ENCODE data around the gene TUBAL3.

The TUBAL3 gene

DNA sequence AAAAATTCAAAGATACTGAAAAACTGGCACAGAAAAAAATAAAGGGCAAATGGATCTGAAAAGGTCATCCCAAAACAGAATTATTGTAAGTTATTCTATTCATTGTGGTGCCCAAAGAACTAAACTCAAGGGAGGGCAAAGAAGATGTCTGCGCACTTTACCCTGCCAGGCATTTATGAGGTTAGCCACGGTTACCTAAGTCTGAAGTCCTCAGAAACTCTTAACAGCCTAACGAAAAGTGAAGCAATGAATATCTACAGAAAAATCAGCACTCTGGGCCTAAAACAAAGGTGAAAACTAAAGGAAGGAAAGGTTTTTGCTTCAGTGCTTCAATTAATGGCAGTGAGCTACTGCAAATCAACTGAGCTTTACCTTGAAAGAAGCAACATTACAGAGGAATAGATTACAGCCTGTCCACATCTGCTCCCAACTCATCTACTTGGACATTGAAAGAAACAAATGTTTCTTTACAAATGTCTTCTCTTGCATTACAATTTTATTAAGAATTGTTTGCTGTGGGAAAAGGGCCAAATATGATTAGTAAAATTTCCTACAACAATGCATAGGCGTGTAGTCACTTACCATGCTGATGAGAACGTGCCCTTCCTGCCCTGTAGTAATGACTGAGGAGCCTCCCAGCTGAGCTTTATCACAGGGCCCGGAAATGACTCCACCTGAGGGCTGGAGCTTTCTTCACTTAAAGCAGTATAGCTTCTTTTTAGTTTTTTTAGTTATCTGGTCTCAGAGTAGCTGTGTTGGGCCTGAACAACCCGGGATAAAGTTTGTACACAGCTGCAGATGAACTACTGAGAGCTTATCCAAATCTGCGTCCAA, at the start of gene TUBAL3:
TUBAL3 (minus strand) TSS at position 621 of the 834 bp plus-strand sequence; CDS start at position 585, 36 bp downstream.
- no peak for DNase-seq

DNA sequence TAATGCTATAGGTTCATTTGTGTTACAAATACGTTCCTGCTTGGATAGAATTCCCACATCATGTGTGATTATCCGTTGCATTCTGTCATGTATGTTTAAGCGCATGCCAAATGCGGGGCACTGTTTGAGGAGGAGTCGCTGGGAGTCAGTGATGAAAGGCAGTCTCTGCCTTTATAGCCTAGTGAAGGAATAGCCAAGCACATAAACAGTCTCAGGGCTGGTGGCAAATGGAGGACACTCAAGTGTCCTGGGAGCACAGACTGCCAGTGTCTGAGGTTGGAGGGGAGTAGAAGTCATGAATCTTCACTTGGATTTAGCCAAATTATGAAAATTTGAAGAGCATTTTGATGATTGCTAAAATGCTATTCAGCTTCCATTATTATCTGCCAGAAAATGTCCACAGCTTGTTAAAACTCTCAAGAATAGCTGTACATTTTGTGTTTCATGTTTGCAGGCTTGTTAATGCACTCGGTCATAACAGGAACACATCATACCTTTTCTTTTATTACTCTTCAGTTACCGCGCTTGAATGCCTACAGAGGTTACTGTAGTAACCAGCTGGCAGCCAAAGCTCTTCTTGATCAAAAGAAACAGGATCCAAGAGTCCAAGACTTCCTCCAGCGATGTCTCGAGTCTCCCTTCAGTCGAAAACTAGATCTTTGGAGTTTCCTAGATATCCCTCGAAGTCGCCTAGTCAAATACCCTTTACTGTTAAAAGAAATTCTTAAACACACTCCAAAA, 49.3 kb upstream of the TUBAL3 start:
- no peak for DNase-seq

DNA sequence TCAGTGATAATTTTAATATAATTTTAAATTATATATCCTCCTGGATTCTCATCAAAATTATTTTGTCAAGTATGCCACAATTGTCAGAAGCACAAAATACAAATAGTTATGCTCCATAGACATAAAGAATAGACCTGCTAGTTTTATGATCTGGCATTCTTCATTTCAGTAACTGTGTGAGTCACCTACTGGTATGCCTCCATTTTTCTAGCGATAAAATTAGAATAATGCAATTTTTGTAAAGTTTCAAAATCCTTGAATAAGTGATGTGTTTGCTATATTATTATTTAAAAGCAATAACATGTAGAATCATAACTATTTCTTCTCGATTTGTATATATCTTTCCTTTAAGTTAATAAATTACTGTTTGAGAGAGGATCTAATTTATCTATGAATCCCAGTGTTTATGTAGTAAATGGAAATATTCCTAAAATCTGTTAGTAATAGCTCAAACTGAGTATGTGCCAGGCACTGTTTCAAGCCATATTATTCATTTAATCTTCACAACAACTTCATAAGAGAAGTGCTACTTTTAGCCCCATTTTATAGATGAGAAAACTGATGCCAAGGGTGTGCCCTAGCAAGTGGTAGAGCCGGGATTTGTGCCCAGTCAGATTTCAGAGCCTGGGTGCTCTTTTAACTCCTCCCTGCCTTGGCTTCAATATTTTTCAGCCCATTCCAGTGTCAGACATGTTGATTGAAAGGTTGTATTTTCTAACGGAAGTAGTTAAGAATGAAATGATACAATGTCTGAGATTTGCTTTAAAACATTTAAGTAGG, 46.2 kb upstream of the TUBAL3 start:
- DNase-seq, result no peak

DNA sequence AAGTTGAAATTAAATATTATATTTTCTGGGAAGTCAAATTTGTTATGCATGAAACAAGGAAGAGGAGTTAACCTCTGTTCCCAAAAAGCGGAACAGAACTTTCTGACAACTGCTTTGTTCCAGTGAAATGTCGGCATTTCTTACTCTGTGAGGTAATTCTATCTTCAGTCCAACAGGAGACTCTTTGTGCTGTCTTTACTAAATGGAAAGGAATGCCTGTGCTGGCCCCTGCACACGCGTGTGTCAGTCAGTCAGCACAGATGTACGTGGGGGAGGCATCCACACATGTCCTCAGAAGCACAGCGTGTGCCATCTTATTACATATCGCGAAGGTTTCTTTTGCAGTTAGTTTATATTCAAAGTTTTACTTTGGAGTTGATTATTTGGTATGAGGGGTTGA, 45.2 kb upstream of the TUBAL3 start:
- no peak for DNase-seq

DNA sequence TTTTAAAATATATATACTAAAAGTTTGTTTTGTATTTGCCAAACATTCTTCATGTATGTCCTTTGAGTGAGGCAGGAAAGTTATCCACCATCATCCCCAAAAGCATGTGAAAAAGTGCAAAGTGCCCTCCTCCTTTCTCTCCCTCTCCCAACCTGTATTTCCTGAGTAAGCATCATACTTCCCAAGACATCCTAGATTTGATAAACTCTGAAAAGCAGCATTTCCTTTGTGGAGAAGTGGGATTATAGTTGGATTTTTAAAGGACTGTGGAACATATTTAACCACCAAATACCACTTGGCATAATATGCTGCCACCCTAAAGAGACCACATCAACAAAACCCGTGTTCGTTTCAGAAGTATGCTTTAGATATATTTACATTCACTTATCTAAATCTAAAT, 44.6 kb upstream of the TUBAL3 start:
- no peak for DNase-seq

DNA sequence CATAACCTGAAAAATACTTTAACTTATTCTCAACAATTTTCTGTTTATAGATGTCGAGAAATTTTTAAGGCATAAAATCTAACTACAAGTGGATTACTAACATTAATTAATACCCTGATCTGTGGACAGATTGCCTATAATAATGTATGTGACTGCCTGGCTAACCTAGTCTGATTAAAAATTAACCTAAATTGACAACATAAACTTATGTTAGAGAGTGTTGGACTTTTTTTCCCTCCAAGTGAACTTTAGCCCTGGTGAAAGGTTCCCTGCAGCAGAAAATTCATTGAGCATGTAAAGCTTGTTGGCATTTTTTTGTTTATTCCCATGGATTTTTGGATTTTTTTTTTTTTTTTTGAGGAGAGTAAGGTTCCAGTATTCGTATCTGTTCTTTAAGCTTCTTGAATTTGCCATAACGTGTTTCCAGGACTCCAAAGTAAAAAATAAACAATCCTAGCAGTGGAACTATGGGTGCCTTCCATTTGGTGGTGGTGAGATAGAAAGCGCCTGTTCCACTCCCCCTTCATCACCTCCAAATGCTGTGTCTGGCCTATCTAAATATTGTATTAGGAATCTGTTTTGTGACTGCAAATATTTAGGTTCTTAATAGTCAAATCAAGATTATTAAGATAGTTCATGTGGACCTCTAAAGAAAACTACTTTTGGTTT, 43.8 kb upstream of the TUBAL3 start:
- no peak for DNase-seq

DNA sequence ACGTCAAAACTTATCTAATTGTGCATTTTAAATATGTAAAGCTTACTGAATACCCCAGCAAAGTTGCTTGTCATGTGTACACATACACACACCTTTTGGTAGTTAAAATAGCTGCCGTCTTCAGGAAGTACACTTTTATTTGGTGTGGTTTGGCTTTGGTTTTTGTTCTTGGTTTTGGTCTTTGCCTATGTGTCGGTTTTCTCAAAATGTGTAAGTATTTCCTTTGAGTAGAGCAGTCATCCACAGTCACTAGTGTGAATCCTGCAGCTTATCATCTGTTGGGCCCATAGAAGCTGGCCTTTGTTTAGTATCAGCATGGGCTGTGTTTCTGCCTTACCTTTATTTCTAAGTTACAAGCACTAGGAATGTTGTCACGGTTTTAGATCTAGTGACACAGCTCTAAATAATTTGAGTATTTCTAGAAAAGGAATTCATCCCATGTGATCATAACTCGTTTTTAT, 43.0 kb upstream of the TUBAL3 start:
- no peak for DNase-seq

DNA sequence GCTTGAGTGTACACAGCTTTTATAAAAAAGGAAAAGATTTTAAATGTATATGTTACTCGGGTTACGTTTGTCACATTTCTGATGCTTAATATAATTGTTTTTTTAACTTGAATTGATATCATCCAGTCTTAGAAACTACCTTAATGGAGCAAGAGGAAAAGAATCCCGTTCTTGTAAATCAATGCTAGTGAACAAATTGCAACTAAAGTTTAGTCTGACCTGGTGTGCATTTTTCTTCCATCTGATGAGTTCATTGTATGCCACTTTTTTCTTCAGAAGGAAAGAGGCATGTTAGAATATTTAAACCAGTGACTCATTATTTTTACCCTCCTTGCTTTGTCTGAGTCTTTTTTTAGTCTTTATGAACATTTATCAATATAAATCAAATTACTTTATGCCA, 42.4 kb upstream of the TUBAL3 start:
- DNase-seq, result no peak

DNA sequence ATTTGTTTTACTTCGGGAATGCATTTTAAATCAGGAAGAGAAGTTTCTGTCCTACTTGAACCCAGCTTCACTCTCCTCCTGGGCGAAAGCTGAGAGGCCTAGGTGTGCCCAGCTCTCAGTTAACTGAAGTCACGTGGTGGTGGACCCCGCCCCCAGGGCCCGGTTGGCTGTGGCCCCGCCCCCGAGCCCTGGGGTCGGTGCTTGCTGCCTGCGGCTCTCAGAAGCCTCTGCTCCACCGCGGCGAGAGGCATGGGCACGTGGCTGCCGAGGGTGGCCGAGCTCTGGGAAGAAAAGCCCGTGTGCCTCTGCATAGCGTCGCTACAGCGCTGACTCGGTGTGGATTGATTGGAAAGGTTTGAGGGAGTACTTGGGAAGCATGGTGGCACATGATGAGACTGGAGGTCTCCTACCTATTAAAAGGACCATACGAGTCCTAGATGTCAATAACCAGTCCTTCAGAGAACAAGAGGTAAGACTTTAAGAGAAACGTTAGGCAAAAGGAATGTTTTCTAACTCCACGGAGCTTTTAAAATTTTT, 41.8 kb upstream of the TUBAL3 start:
- peak; percentile 86 for DNase-seq

DNA sequence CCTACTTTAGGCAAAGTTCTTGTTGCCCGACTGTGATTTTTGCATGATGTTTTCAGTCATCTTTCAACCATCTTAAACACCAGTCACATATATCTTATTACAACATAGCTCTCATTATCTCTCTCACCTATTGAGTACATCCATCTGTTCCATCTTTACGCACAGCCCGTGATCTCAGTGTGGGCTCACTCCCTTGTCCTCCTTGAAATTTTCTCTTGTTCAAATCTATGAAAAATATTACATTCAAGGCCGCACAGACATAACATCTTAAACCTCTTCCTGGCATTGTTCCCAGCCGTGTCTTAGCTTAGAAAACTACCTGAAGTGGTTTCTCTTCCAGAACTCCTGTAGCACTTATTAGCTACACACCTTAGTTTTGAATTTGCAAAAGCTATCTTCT, 40.4 kb upstream of the TUBAL3 start:
- DNase-seq, result no peak

DNA sequence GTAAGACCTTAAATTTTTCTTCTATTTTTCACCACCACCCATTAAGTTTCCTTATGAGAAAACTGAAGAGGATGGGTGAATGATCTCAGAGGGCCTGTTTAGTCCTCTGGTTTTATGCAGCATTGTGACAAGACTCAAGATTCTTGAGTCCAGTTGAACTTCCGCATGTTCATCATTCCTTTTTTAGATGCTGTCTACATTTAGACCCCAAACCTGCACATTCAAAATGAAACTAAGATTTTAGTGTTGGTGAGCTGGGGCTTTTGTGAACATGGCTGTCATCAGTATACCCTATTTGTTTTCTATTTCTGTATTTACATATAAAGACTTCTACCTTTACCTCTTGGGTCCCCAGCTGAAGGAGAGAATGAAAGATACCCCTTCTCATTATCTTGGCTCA, 38.8 kb upstream of the TUBAL3 start:
- no peak for DNase-seq

DNA sequence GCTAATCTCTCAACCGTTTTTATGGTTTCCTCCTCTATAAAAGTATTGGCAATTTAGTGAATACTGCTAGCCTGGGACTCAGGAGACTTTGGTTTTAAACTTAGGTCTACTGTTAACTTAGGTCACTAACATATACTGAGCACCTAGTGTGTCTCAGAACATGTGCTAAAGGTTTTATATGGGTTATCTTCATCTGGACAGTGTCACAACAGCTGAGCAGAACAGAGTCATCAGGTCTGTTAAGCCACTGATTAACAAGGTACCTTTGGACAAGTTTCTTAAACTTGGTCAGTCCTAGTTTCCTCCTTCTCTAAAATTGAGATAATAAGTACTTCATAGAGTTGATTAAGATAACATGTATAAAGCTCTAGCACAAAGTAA, 38.4 kb upstream of the TUBAL3 start:
- DNase-seq, result no peak

DNA sequence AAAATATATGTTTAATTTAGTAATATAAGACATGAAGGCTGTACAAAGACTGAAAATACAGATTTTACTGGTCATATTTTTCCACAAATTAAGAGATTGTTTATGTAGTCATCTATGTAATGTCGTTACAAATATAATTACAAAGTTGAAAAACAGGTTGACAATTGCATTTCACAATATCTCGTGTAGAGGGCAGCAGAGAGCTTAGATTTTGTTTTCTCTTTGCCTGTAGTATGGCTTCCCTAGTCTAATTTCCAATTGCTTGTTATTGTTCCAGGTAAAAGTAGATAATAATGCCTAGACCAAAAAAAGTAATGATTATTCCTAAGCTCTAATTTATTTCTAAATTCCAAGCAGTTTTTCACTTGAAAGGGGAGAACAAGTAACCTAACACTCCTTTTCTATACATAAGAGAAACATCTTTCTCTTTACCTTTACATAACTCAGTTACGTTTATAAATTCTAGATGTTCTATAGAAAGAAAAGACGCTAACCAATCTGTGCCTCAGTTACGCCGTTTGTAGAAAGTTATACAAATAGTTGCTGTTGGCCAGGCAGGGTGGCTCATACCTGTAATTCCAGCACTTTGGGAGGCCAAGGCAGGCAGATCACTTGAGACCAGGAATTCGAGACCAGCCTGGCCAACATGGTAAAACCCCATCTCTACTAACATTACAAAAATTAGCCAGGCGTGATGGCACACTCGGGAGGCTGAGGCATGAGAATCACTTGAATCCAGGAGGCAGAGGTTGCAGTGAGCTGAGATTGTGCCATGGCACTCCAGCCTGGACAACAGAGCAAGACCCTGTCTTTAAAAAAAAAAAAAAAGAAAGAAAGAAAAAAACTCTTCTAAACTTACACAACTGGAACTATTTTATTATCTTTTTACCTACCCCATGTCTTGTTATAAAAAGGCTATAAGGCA, 37.7 kb upstream of the TUBAL3 start:
- DNase-seq, result peak; percentile 36

DNA sequence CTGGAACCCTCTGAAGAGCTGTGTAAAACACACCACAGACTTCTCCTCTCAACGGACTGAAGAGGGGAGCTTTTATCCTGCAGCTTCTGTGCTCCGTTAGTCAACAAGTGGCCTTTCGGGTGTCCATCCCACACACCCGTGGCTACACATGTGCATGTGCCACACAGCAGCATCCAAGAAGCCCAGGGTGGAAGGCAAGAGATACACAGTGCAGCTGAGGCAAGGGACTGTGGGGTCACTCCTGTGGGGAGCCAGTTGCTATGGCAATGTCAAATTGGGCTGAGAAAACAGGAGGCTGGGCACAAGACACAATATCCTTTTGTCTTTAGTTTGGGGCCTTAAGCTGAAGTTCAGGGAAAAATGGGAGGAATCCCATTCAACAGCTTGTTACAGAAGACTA, 36.5 kb upstream of the TUBAL3 start:
- no peak for DNase-seq

DNA sequence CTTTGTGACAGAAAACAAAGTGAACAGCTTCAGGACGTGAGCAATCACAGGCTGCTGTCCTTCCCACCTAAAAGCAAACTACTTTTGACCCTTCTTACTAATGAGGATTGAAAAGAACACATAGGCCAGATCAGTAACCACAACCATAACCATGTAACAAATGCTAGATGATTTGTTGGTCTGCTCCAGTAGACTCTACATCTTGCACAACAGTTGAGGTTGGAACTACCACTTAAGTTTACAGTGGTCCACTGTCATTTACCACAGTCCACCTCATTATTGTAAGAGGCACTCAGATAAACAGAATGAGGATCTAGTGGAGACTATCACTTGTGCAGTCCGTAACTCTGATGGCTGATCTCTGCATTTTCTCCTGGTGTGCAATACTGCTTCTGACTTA, 35.6 kb upstream of the TUBAL3 start:
- DNase-seq, result no peak

DNA sequence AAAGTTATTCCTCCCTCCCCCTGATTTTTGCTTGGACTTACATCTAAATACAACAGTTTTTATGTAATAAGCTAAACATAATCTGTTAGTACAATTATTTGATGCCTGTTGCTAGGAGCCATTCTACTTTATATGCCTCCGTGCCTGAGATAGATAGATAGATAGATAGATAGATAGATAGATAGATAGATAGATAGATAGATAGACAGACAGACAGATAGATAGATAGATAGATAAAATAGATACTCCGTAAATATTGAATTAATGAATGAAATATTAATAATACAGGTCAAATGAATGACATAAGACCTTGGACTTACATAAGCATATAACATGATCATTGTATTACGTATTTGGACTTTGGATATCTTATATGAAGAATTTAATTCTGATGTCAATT, 30.7 kb upstream of the TUBAL3 start:
- no peak for DNase-seq

DNA sequence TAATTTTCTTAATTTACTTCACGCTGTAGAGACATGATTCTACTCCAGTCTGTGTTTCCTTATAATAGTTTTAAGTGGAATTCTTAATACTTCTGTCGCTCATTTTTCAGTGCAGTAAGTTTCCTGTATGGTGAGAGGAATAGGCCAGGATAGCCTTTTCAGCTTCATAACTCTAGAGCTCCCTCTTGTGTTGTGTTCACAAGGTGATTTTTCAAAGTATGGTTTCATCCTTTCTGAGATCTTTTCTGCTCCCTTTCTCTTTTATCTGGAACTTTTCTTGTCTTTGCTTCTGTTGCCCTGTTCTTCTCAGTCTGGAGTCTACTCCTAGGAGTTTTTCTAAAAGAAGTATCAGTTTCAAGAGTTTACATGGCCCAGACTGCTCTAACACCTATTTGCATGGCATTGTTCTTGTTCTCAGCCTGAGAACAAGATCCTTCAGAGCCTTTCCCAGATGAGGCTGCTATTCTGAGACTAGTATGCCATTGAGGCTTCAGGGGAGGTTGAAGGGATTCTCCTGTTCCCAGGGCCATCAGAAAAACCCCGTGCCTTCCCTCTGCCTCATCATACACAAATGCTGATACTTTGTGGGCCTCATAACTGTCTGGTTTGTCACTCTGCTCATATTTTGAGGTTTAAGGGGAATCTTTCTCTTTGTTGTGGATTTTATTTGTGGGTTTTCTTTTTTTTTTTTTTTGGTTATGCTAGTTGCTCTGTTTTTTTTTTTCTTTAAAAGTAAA, 29.6 kb upstream of the TUBAL3 start:
- DNase-seq, result peak; percentile 54

DNA sequence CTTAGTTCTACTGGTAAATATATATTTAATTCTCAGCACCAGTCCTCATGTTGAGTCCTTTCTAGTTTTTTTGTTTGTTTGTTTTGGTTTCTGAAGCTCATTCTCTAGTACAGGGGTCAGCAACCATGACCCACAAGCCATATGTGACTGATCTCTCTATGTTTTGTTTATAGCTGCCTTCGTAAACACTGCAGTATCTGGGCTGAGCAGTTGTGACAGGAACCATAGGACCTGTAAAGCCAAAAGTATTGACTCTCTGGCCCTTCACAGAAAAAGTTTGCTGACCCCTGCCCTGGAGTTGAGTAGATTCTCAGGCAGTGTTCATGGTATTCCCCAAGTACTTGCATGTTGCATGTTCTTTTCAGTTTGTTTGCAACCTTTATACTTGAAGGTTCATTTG, 28.6 kb upstream of the TUBAL3 start:
- DNase-seq, result no peak

DNA sequence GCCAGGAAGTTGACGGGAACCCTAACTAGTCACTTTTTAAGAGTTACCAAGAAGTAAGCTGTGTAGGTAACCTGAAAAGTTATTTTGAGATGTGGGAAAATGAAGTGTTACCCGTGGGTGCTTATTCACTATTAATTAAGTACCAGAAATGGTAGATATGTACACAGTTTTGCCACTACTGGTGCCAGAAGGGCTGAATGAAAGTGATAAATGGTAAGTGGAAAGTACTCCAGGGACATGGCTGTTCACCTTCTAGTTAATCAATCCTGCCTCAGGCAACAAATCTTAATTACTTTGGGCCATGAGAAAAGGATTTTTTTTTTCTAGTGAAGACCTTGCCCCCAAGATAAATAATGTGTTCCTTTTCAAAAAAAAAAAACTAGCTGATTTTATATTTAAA, 23.5 kb upstream of the TUBAL3 start:
- no peak for DNase-seq

DNA sequence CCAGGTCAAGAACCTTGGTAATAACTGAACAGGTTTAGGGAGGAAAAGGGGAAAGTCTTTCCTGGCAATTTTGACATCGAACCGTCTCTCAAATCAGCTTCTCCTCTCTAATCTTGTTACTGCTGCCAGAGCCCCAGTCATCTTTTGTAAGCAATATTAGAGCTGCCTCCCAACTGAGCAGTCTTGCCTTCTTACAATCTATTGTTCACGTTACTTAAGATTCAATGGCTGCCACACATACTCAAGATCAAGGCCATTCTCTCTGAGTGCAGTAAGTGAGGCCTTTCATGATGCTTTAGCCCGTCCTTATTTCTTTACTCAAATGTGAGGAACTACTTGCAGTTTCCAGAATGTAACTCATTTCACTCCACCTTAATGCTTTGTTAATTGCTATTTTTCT, 20.1 kb upstream of the TUBAL3 start:
- DNase-seq, result no peak

DNA sequence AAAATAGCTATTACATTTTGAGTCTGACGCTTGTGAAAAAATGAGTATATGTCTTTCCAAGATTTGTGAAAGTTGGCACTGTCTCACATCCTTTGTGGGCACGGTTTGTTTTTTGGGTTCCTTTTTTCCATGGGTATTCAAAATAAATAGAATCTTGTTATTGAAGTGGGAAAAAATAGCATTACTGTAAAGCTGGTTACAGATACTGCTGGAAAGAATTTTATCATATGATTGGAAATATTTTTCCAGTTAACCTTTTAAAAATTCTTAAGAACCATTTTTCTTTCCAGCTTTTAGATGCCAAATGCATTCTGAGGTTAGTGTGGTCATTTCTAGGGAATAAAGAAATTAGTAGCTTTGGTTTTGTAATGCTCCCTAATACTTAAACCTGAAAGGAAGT, 19.1 kb upstream of the TUBAL3 start:
- DNase-seq, result no peak
